ENCODE results near the gene ZNF106.

- TF ChIP-seq CTCF (IDR thresholded peaks at IDR 0.05; ENCODE audit: poor library complexity) (no peak), EZH2 (IDR thresholded peaks at IDR 0.05; ENCODE audit: borderline replicate concordance) (no peak), EZH2phosphoT487 (IDR thresholded peaks at IDR 0.05; ENCODE audit: low read depth, severe bottlenecking, unreplicated experiment) (no peak)
Measured at GRCh38 chr15:42375252-42375651, 115.7 kb downstream of the ZNF106 start.

All from hepatocyte (in vitro differentiated cells).